ENCODE data around the gene VIT.

GRCh38 chr2:36659218-36659617, 37.3 kb upstream of the VIT start:
- TF ChIP-seq EZH2phosphoT487 (IDR thresholded peaks at IDR 0.05; ENCODE audit: borderline replicate concordance): no peak
- TF ChIP-seq, protein P1, sequence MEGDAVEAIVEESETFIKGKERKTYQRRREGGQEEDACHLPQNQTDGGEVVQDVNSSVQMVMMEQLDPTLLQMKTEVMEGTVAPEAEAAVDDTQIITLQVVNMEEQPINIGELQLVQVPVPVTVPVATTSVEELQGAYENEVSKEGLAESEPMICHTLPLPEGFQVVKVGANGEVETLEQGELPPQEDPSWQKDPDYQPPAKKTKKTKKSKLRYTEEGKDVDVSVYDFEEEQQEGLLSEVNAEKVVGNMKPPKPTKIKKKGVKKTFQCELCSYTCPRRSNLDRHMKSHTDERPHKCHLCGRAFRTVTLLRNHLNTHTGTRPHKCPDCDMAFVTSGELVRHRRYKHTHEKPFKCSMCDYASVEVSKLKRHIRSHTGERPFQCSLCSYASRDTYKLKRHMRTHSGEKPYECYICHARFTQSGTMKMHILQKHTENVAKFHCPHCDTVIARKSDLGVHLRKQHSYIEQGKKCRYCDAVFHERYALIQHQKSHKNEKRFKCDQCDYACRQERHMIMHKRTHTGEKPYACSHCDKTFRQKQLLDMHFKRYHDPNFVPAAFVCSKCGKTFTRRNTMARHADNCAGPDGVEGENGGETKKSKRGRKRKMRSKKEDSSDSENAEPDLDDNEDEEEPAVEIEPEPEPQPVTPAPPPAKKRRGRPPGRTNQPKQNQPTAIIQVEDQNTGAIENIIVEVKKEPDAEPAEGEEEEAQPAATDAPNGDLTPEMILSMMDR (conservative IDR thresholded peaks at IDR 0.05; ENCODE audit: low read length): no peak

Data from Loucy (cell line).